Effector CD8-positive, alpha-beta T cell (primary cell): Measurements from ENCODE around the gene ASAP2.
"Not testable (repeated sequence)": the region's sequence is repeated elsewhere in the genome, so short reads cannot be mapped to it uniquely, and the experiment has no call there.

Source experiments
- DNase-seq: peaks from one replicate; lab custom pipeline; 2025; lab: John Stamatoyannopoulos, UW

Gene ASAP2

DNA sequence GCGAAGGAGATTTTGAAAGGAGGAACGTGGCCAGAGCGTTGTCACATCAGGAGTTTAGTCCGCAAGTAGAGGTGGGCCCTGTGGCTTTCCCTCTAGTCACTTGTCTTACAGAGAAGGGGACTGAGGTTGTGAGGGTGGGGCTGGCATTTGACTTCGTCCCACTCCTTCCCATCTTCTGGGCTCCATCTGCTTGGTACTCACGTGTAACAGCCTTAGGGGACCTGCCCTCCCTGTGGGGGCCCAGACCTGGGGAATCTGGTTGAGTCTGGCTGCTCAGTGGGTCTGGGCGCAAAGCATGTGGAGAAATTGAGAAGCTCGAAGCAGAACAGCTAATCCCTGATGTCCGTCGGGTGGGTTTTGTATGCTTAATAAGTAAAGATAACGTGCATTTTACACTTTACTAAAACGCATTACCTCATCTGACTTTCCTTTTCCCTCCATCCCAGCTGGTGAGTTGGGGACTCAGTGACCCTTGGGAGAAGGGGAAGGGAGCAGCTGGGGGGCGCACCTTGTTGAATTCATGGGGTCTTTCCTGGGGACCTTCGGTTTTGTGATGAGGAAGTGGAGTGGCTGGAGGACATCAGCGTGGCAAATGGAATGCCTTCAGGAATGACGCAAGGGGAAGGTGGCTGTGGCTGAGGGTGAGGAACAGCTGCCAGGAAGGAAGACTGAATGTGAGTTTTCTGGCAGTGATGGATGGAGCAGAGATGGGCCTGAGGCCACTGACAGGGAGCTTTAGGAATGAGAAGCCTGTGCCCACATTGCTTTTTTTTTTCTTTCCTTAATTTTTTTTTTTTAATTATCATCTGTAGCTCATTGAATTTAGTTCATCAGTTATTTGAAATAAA, 44.8 kb downstream of the ASAP2 start:
- DNase-seq = no peak

DNA sequence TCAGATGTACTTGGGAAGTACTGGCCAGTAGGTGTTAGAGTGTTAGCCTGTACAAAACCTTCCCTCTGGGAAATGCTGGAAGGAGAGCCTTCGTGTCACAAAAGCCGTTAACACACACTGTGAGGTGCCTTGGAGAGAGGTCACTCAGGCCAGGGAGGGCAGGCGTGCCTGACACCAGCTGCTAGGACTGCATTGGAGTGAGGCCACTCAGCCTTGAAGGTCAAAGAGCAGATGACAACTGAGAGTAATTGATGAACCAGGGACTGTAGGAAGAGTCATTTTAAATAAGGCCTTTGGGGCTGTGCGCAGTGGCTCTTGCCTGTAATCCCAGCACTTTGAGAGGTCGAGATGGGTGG, 45.4 kb downstream of the ASAP2 start:
- DNase-seq = no peak

DNA sequence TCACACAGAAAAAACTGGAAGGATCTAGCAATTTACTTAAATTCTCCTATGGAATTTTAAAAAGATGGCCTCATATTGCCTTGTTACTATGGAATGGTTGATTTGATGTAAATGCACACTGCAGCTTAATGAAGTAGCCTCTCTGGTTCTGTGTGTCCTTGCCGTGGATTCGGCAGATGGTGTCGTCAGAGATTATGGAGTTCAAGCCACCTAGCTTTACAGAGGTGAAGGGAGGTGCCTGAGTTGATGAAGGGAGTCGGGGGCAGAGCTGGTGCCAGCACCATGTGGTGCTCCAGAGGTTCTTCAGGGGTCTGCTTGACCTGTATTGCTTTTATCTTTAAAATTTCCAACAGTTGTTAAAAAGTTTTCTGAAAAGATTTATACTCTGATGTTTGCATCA, 48.8 kb downstream of the ASAP2 start:
- no peak for DNase-seq

DNA sequence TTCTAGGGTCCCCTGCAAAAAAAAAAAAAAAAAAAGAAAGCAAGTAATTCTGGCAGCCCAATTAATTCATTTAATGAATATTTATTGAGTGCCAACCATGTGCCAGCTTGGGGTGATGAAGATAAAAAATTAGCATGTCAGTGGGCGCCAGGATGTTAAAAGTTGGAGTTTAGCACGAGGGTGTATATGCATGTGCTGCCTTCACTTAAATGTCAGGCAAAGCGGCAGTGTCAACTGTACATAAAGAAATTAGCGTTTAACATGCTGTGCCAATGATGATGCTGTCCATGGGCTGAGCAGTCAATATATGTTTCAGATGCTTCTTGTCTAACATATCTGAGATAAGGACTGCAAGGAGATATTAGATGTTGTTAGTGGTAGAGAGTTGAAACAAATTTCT, 49.5 kb downstream of the ASAP2 start:
- no peak for DNase-seq

GRCh38 chr2:9256570-9257043, 50.0 kb downstream of the ASAP2 start:
- DNase-seq = no peak

DNA sequence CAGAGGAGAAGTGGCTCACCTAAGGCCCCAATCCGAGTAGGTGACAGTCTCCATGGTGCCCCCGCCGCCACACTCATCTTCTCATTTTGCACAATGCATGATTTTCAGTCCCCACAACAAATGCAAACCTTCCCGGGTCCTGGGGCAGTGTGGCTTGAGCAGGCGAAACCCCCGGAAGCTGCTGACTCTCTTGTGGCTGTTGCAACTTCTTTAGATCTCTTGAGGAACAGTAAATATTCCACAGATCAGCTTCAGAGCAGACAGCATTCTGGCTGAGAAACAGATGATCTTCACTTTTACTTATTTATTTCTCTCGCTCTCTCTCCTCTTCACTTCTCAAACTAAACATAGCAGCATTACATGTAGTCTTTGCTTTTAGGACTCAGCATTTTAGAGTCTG, 51.9 kb downstream of the ASAP2 start:
- DNase-seq = no peak

DNA sequence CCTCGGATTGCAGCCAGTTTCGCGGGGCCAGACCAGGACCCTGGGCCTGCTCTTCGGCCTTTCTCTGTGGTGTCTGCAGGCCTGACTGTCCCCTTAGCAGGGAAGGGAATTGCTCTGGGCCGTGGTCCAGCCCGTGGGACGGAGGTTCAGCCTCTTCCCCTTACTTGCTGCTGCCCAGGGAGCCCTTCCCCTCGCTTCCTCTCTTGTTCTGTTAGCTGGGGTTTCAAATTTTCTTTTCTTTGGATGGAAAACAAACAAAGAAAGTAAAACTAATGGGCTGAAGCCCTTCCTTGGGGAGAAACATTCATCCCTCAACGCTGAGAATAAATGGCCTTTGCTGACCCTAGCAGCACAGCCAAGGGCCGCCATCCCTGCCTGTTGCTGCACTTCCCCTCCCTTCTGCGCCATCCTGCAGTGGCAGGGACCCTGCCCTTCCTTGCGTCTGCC, 52.4 kb downstream of the ASAP2 start:
- DNase-seq = no peak

DNA sequence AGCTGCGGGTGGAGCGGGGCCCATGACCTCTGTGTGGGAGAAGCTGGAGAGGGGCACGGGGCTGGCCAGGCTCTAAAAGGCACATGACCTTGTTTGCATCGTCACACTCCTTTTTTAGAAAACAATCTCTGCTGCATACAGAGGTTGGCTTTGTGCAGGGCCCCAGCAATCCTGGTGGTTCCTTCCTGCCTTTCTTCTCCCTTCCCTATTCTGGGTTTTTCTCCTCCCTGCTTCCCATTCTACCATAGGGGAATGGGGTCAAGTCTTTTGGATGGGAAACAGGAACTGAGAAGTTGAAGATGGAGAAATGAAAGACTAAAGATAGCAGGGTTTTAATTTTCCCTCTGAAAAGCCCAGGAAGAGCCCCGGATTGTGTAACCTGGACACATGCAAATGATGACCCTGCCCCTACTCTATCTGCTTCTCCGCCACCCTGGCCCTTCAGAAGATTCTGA, 53.9 kb downstream of the ASAP2 start:
- DNase-seq = no peak

GRCh38 chr2:9261231-9261883, 54.7 kb downstream of the ASAP2 start:
- DNase-seq = no peak

DNA sequence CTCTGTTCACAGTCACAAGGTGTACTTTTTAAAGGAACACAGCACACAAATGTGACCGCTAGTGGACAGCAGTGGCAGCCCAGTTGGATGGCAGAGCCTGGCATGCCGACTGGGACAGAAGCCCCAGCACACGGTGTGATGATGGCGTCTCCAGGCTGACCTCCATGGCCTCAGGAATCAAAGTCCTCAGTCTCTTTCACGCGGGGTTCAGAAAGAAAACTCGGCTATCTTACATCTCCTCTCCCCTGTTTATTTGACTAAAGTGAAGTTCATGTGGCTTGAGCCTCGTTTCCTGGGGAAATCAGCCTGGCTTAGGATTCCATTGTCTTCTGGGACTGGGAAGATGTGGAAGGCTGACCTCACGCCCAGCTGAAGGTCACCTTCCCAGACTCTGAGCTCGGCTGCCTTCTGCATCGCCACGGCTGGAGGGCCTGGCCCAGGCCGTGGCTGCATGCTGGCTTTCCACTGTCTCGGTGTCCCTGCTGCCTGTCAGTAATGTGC, 56.1 kb downstream of the ASAP2 start:
- no peak for DNase-seq

GRCh38 chr2:9263428-9263827, 56.8 kb downstream of the ASAP2 start:
- DNase-seq = no peak

DNA sequence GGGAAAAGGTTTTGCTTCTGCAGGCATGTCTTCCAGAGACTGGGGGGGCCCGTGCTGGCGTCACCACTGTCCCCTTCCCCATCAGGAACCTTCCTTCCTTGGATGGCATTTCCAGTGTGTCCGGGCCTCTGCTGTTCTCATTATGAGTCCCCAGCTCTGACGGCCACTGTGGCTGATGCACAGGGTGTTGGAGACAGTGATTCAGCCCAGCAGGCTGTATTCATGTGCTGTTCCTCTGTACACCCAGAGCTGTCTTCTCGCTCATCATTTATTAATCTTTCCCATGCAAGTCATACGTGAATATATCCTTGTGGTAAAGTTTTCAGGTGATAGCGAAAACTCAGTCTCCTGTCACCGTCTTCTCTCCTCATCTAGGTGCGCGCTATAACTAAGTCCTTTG, 57.7 kb downstream of the ASAP2 start:
- DNase-seq = no peak

- no peak for DNase-seq
Observed at GRCh38 chr2:9266711-9267110, 60.1 kb downstream of the ASAP2 start.

- DNase-seq = not testable (repeated sequence)
Observed at GRCh38 chr2:9267286-9267685, 60.7 kb downstream of the ASAP2 start.

DNA sequence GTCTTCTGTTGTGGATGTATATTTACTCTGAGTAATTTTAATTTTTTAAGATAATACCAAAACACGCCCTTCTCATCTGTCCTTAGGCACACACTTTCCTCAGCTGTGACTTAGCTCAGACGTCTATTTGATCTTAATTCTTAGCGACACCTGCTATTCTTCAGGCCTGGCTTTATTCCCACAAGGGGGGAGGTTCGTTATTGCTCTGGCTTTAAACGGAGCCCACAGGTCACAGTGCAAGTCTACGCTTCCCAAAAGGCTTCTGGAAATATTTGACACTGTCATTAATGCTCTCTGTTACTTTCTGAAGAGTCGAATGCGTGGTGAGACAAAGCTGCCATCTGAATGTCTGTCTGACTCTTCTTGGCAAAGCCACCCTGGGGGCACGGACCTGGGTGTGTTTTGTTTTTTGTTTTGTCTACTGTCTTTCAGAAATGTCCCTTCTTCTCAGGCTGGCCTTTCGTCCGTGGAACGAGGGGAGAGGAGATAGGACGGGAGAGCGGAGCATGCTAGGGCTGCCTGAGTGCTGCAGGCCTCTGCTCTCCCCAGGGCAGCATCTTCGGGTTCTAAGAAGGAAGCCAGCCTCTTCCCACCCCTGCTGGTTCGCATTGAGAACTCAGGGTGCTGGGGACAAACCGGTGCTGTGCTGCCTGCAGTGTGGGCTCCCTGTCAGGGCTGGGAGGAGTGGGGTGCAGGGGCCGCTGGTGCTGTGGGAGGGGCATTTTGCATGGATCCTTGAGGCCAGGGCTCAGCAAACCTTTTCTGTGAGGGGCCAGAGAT, 61.9 kb downstream of the ASAP2 start:
- no peak for DNase-seq

DNA sequence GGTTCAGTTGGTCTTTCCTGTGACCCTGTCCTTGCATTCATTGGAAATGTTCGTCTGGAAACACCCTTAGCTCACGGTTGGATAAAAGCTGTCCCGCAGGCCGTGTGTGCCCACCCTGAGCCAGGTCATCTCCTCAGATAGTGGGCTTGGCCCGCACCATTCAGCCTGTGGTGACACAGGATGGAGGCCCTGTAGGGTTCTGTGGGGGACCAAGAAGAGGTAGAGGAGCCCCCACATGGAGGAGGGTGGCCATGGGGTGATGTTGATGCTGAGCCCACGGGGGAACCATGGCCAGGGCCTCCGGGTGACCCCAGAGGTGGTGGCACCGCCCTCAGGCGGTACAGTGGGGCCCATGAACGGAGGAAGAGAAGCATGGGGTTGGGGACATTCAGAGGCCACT, 62.7 kb downstream of the ASAP2 start:
- no peak for DNase-seq

GRCh38 chr2:9269695-9270360, 63.2 kb downstream of the ASAP2 start:
- no peak for DNase-seq

- no peak for DNase-seq
Observed at GRCh38 chr2:9271091-9271490, 64.5 kb downstream of the ASAP2 start.

GRCh38 chr2:9271691-9272090, 65.1 kb downstream of the ASAP2 start:
- DNase-seq = no peak

GRCh38 chr2:9273486-9274130, 67.0 kb downstream of the ASAP2 start:
- no peak for DNase-seq

DNA sequence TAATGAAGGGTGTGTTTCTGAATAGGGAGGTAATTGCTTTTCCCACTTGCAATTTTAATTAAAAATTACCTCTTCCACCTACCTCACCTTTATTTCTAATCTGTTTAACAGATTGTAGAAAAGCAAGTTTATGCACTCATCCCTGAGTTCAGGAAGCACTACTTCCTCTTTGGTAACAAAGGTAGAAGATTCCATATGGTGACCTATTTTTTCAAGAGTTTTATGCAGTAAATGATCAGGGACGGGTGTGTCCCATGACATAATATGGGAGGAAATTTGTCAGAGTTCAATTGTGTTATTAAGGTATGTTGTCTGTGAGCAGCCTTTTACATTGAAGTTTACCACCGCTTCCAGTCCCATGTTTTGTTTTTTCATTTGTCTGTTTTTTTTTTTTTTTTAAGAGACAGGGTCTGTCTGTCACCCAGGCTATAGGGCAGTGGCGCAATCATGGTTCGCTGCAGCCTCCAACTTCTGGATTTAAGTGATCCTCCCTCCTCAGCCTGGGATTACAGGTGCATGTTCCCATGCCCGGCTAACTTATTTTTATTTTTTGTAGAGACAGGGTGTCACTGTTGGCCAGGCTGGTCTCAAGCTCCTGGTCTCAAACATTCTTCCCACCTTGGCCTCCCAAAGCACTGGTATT, 68.2 kb downstream of the ASAP2 start:
- DNase-seq = no peak
